WI38 (cell line): ENCODE results near the gene YEATS2.

Experiments
- H3K4me3 ChIP-seq: 2 replicates; pipeline ENCODE4 v1.5.1; 2011; ENCODE audit warnings: low read depth, mild to moderate bottlenecking, control low read depth, low read length
- TF ChIP-seq, protein P1 (sequence below): IDR thresholded peaks from 2 replicates; pipeline ENCODE4 v1.5.1; 2012; ENCODE audit warnings: low read depth, mild to moderate bottlenecking, control low read depth, low read length

YEATS2 gene

GRCh38 chr3:183697610-183698317 is at the start of gene YEATS2:
Gene YEATS2 (plus strand): TSS chr3:183697797. CDS start chr3:183715163, 17,366 bp downstream.
- TF ChIP-seq, protein P1, sequence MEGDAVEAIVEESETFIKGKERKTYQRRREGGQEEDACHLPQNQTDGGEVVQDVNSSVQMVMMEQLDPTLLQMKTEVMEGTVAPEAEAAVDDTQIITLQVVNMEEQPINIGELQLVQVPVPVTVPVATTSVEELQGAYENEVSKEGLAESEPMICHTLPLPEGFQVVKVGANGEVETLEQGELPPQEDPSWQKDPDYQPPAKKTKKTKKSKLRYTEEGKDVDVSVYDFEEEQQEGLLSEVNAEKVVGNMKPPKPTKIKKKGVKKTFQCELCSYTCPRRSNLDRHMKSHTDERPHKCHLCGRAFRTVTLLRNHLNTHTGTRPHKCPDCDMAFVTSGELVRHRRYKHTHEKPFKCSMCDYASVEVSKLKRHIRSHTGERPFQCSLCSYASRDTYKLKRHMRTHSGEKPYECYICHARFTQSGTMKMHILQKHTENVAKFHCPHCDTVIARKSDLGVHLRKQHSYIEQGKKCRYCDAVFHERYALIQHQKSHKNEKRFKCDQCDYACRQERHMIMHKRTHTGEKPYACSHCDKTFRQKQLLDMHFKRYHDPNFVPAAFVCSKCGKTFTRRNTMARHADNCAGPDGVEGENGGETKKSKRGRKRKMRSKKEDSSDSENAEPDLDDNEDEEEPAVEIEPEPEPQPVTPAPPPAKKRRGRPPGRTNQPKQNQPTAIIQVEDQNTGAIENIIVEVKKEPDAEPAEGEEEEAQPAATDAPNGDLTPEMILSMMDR, result no peak

DNA sequence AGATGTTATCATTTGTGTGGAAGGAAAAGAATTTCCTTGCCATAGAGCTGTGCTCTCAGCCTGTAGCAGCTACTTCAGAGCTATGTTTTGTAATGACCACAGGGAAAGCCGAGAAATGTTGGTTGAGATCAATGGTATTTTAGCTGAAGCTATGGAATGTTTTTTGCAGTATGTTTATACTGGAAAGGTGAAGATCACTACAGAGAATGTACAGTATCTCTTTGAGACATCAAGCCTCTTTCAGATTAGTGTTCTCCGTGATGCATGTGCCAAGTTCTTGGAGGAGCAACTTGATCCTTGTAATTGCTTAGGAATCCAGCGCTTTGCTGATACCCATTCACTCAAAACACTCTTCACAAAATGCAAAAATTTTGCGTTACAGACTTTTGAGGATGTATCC is 47.0 kb upstream of the YEATS2 start:
- no peak overlapping the region for H3K4me3 ChIP-seq

More at GRCh38 chr3:183697610-183698317, at the start of gene YEATS2:
- H3K4me3 ChIP-seq, result peak within 1 kb of the TSS; percentile 97

GRCh38 chr3:183653209-183654064 is 44.2 kb upstream of the YEATS2 start:
- H3K4me3 ChIP-seq, result no peak overlapping the region
- TF ChIP-seq, protein P1, result no peak

More for the DNA sequence above, 47.0 kb upstream of the YEATS2 start:
- TF ChIP-seq, protein P1, result no peak

DNA sequence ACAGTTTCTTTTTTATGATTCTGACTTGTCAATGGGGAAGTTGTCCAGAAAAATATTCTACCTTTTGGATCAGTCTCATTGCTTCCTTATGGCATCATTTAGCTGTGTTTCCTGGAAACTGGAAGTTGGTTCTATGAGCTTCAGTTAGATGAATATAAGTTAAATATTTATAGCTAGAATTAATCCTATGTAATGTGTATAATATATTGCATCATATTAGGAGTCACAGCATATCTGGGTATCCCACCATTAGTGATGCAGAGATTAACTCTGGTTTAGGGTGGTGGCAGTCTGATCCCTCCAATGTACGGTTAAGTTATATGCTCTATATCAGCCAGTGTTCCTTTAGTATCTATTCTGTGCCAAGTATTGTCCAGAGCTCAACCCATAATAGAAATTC is 42.9 kb upstream of the YEATS2 start:
- TF ChIP-seq, protein P1, result no peak
- no peak overlapping the region for H3K4me3 ChIP-seq

DNA sequence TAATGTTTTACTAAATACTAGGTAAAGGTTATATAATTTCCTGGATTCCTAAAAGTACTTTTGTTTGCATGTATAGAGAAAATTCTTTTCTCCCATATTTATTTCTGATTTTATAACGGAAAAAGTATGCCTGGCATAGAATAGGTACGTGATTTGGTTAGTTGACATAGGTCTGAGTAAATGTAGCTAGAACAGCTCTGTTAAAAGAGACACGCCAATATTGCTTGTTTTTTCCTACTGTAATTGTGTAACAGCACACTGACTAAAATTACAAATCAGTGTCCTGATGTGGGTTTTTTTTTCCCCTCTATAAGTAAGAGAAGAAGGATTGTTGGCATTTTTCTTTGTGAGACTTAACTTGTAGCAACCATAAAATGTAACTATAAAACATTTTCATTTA is 35.5 kb upstream of the YEATS2 start:
- TF ChIP-seq, protein P1, result no peak
- no peak overlapping the region for H3K4me3 ChIP-seq

DNA sequence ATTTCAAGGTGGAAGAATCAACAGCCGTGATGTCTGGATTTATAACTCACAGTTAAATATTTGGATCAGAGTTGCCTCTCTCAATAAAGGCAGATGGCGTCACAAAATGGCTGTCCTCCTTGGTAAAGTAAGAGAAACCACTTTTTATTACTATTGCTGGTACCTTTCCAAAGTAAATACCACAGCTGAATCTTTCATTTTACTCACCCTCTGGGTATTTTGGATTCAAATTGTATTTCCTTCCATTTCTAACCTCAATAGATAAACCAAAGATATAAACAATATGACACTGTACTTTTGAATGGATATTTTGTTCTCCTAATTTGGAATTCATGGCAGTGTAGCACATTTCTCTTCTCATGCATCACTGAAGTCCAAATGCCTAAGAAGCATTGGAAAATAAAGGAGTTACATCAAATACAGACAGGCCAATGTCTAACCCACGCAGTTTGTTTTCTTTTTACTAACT is 32.6 kb upstream of the YEATS2 start:
- no peak overlapping the region for H3K4me3 ChIP-seq
- TF ChIP-seq, protein P1, result no peak

DNA sequence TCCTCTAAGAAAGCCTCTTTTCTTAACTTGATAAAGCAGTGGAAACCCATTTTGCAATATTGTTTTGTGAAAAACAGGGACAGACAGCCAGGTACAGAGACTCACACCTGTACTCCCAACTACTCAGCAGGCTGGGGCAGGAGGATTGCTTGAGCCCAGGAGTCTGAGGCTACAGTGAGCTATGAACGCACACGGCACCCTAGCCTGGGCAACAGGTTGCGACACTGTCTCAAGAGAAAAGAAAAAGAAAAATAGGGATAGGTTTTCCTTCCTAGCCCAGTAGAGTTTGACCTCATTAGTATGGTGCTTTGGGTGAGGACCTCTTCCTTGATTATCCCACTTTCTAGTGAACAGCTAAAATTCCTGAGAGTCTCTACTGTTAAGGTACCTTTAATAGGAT is 17.5 kb upstream of the YEATS2 start:
- TF ChIP-seq, protein P1, result no peak
- H3K4me3 ChIP-seq, result no peak overlapping the region
